HG02981 (cell line): Measurements from ENCODE around the gene WDR88.
"Not testable (repeated sequence)": the region's sequence is repeated elsewhere in the genome, so short reads cannot be mapped to it uniquely, and the experiment has no call there.

ENCODE experiments used
- ATAC-seq: cut with Tn5 transposase; IDR thresholded peaks from one replicate; pipeline ENCODE4 v1.9.1; 2021; ENCODE audit warnings: mild to moderate bottlenecking, moderate library complexity; ENCODE audit not compliant: unreplicated experiment

WDR88 gene

GRCh38 chr19:33196446-33197193, 64.7 kb downstream of the WDR88 start:
- ATAC-seq, result no peak

DNA sequence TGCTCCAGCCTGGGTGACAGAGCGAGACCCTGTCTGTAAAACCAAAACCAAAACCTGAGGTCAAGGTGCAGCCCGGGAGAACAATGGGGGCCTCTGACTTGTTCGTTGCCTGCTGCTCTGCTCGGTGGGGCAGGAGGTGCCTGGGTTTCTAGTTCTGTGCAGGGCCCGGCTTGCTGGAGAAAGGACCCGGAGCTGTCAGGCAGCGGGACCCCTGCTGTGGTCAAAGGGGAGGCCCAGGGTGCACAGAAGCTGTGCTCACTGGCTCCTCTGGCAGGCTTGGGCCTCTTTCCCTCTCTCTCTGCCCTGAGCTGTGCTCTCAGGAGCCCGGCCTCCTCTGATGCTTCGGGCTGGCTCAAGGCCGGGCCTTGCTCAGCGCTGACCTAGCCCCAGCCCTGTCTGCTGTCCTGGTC, 65.7 kb downstream of the WDR88 start:
- ATAC-seq, result no peak

GRCh38 chr19:33198169-33198568, 66.3 kb downstream of the WDR88 start:
- ATAC-seq, result no peak

DNA sequence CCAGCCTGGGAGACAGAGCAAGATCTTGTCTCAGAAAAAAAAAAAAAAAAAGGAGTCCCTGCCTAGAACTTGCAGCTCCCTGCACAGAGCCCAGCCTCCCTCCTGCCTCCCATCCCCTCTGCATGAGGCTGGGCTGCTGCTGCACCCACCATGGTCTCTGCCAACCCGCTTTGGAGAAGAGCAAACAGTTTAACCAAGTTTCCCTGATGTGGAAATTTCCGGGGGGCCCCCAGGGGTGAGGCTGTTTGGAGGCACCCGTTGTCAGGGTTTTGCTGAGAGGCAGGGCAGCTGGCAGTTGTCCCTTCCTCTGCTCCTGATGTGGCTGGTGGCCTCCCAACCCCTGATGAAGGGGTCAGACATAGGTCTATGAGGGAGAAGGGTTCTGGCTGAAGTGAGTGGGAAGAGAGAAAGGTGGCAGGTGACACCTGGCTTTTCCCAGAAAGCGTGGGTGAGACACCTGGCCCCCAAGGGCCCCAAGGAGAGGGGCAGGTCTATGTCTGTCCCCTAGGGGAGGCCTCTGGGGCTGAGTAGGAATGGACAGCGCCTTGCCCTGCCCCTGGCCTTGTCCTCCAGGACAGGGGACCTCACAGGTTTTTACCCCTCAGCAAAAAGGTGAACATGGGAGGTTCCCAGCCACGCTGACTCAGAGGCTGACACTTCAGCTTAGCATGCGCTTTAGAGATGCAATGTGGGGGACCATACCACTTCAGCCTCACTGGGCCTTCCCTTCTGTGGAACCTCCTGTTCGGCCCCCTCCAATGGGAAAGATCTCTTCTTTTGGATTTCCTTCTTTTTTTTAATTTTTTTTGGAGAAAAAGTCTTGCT, 67.7 kb downstream of the WDR88 start:
- ATAC-seq, result no peak

GRCh38 chr19:33201473-33201872, 69.6 kb downstream of the WDR88 start:
- no peak for ATAC-seq

GRCh38 chr19:33201886-33202545, 70.1 kb downstream of the WDR88 start:
- no peak for ATAC-seq

DNA sequence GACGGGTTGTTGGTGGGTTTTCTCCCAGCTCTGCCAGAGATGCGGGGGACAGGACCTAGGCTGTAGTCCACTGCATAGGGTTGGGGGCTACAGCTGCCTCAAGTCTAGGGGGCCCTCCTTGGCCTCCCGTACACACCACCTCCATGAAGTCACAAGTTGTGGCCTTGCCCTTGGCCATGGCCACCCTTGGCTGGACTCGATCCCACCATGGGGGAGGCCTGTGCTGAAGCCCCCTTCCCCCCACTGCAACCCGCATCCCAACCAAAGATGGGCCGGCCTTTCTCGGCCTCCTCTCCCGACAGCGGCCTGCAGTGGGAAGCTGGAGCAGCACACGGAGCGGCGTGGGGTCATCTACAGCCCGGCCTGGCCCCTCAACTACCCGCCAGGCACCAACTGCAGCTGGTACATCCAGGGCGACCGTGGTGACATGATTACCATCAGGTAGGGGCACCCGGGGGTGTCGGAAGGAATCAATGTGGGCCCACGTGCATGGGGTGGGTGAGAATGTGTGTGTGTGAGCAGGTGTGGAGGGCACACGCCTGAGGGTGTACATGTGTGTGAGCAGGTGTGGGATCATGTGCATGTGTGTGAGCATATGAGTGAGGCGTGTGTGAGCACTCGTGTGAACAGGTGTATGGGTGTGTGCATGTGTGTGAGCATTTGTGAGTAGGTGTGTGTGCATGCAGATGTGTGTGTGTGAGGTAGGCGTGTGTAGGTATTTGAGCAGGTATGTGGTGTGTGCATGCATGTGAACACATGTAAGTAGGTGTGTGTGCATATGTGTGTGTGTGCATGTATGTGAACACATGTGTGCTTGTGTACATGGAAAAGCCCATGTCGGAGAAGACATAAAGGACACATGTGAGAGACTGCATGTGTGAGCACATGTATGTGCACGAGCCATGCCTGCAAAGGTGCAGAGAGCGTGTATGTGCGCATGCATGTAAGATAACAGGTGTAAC, 70.9 kb downstream of the WDR88 start:
- no peak for ATAC-seq

DNA sequence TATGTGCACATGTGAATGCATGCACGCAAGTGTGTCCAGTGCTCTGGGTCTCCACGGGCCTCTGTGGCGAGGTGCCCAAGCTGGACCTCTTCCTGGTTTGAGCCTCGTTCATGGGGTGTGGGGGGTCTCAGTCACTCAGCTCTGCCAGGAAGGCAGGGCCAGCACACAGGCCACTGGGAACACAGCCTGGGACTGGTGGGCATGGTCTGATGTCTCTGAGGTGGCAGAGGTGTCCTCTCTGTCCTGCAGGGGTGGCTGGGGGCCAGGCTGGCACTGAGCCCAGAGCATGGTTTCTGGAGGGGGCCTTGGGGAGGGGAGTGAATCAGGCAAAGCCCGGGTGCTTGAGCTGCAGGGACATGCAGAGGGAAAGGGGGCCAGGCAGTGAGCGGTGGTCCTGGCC, 71.6 kb downstream of the WDR88 start:
- no peak for ATAC-seq

- no peak for ATAC-seq
Observed at GRCh38 chr19:33204136-33204973, 72.4 kb downstream of the WDR88 start.

- ATAC-seq, result no peak
Observed at GRCh38 chr19:33205110-33205509, 73.2 kb downstream of the WDR88 start.

GRCh38 chr19:33205531-33206260, 73.8 kb downstream of the WDR88 start:
- ATAC-seq, result no peak

- no peak for ATAC-seq
Observed at GRCh38 chr19:33206261-33207039, 74.5 kb downstream of the WDR88 start.

DNA sequence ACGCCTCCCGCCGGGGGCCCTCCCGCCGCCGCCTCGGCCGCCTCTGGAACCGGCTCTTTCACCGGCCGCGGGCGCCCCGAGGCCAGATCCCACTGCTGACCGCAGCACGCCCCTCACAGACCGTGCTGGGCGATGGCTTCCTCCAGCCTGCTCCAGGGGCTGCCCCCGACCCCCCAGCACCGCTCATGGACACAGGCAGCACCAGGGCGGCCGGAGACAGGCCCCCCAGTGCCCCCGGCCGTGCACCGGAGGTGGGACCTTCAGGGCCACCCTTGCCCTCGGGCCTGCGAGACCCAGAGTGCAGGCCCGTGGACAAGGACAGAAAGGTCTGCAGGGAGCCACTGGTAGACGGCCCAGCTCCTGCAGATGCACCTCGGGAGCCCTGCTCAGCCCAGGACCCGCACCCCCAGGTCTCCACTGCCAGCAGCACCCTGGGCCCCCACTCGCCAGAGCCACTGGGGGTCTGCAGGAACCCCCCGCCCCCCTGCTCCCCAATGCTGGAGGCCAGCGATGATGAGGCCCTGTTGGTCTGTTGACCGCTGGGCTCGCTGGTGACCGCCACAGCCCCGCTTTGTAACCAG, 75.2 kb downstream of the WDR88 start:
- no peak for ATAC-seq

- no peak for ATAC-seq
Observed at GRCh38 chr19:33207903-33208302, 76.0 kb downstream of the WDR88 start.

- ATAC-seq, result no peak
Observed at GRCh38 chr19:33208371-33208895, 76.5 kb downstream of the WDR88 start.

GRCh38 chr19:33208904-33209849, 77.3 kb downstream of the WDR88 start:
- no peak for ATAC-seq

DNA sequence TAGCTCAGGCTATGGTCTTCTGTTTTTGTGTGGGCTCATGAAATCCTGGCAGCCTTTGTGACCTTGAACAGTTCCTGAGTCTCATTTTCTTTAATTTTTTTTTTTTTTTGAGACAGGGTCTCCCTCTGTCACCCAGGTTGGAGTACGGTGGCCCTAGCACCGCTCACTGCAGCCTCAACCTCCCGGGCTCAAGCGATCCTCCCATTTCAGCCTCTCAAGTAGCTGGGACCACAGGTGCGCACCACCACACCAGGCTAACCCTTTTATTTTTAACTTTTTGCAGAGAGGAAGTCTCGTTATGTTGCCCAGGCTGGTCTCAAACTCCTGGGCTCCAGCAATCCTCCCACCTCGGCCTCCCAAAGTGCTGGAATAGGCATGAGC, 77.9 kb downstream of the WDR88 start:
- ATAC-seq, result not testable (repeated sequence)
